ENCODE data around the gene NUB1.

Gene NUB1

DNA sequence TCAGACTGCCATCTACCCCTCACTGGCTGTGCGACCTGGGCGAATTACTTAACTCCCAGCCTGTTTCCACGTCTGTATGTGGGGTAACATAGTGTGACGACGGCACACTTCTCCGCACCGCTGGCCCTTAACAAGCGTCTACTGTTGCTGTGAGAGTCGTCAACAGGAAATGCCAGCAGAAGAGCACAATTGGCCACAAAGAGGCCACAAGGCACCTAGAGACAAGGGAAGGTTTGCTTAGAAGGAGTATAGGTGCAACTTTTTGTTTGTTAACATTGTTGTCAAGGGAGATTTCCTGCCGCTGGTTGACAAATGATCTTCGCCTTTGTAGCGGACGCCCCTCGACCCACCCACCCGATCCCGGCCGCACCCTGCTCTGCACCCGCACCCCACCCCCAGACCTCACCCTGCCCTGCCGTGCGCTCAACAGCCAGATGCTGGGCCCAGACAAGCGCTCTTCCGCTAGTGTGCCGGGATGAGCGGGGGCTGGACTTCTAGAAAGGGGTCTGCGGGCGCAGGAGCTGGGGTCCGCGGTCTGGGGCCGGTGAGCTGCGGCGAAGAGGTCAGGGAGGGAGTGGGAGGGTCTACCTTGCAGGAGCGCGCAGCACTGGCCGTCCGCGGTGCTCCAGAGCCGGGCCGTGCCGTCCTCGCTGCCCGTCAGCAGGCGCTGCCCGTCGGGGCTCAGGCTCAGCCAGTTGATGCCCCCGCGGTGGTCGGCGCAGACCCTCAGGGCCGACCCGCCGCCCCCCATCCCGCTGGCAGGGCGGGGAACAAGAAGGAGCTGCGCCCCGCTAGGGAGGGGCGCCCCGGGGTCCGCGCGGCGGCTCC, 67.4 kb downstream of the NUB1 start:
- peak; percentile 37 for DNase-seq

DNA sequence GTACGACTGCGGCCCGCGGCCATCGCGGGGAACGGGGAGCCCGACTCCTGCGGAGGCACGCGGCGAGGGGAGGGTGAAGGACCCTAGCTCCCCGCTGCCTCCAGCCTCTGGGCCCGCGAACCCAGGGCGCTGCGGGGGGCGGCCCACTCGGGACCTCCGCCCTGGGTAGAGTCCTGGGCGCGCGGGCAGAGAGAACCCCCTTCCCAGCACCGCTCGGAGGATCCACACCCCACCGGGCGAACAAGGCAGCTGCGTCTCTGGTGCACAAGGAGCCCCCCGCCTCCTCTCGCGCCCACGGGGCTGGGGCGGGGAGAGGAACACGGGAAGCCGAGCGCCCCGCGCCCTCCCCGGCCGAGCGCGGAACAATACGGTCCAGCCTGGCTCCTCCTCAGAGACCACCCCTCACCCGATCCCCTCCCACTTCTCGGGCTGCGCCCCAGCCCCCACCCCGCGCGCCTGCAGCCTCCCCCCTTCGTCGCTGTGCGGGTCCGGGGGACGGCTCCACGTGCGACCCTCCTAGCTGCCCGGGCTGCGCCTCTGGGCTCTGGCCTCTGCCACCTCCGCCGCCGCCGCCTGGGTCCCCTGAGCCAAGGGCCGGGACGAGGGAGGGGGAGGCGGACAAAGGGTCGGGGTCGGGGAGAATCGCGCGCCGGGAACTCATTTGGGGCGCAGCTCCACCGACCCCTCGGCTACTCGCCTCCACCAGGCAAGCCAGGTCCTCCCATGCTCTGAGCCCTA, 68.2 kb downstream of the NUB1 start, which contains the start of gene WDR86:
TSS of gene WDR86 (minus strand) at position 372 of the 738 bp plus-strand sequence. CDS start 449 bp downstream, outside the sequence.
- DNase-seq: no peak

GRCh38 chr7:151410405-151411390, 69.1 kb downstream of the NUB1 start:
- DNase-seq: no peak

GRCh38 chr7:151411551-151411950, 69.9 kb downstream of the NUB1 start:
- no peak for DNase-seq

- DNase-seq: no peak
Measured at GRCh38 chr7:151412318-151412717, 70.7 kb downstream of the NUB1 start.

GRCh38 chr7:151413241-151413640, 71.6 kb downstream of the NUB1 start:
- DNase-seq: no peak

DNA sequence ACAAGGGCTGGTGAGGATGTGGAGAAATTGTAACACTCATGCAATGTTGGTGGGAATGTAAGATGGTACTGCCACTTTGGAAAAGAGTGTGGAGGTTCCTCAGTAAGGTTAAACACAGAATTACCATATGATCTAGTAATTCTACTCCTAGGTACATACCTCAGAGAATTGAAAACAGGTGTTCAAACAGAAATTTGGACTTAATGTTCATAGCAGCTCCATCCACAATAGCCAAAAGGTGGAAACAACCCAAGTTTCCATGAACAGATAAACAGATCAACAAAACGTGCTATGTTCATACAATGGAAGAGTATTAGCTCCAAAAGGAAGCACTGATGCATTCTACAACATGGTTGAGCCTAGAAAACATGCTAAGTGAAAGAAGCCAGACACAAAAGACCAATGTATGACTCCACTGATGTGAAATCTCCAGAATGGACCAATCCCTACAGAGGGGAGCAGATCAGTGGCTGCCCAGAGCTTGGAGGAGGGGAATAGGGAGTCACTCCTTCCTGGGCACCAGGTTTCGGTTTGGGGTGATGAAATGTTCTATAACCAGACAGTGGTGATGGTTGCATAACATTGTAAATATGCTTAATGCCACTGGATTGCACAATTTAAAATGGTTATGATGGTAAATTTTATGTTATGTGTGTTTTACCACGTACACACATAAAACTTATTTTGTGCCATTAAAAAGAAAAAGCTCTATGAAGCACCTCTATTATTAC, 73.9 kb downstream of the NUB1 start:
- no peak for DNase-seq

DNA sequence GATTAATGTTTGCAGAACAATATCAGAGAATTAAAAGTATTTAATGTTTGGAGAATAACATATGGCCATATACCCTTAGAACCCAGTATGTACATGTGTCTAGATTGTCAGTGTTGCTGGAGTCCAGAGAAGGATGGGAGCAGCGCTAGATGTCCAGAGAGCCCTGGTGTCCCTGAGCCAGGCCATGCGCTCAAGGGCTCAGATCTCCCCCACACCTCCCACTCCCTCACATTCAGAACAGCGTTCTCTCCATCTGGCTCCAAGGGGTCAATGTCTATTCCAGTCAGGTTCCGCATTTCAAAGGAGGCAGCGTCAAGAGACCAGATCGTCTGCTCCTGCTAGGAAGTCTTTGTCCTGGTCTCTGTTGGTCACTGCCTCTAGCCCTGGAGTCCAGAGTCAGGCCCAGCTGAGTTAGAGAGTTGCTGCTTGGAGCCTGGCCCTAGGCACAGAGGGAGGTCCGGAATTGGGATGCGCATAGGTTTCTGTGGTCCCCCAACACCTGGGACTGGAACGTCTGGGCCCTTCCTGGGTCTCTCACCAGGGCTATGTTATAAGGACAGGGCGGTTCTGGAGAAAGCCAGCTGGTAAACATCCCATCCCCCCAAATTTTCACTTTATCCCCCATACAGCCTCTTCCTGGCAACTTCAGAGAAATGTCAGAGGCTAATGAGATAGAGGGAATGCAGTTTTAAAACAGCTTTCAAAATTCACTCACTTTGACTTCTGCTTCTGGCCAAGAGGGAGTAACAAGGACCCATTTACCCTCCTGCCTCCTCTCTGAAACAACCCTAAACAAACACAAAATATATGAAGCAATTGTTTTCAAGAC, 74.7 kb downstream of the NUB1 start:
- no peak for DNase-seq

DNA sequence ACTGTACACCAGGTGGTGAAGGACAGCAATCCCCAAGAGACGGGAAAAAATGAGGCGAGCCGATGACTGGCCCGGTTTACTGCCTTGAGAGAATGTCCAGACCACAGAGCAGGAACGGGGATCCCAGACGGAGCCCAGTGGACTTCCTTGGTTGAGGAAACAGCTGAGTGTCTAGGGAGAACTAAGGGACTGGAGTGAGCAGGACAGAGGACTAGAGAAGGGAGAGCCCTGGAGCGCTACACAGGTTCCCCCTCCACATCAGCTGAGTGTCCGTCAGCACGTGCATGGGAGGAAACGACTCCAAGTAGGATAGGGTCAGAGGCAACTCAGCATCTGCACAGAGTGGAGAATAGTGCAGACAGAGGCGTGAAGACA, 75.3 kb downstream of the NUB1 start:
- no peak for DNase-seq

DNA sequence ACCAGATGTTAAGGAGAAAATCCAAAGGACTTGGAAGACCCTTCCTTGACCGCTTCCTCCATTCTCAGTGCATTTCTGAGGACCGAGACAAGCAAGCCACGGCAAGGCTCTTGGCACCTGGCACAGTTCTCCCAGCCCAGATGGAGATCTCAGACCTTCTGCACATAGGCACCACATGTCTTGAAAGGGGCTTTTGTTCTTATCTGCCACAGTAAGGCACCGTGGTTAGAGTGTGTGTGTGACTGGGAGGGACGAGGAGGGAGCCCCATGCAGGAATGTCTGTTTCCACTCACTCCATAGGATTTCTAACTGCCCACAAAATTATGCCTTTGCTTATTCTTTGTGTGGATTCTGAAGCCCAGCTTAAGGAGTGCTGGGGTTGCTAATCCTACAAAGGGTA, 78.5 kb downstream of the NUB1 start:
- DNase-seq: no peak

- DNase-seq: no peak
Measured at GRCh38 chr7:151422212-151422611, 80.6 kb downstream of the NUB1 start.

- no peak for DNase-seq
Measured at GRCh38 chr7:151423226-151423625, 81.6 kb downstream of the NUB1 start.

GRCh38 chr7:151423936-151424335, 82.3 kb downstream of the NUB1 start:
- DNase-seq: no peak

- no peak for DNase-seq
Measured at GRCh38 chr7:151424799-151425198, 83.2 kb downstream of the NUB1 start.

DNA sequence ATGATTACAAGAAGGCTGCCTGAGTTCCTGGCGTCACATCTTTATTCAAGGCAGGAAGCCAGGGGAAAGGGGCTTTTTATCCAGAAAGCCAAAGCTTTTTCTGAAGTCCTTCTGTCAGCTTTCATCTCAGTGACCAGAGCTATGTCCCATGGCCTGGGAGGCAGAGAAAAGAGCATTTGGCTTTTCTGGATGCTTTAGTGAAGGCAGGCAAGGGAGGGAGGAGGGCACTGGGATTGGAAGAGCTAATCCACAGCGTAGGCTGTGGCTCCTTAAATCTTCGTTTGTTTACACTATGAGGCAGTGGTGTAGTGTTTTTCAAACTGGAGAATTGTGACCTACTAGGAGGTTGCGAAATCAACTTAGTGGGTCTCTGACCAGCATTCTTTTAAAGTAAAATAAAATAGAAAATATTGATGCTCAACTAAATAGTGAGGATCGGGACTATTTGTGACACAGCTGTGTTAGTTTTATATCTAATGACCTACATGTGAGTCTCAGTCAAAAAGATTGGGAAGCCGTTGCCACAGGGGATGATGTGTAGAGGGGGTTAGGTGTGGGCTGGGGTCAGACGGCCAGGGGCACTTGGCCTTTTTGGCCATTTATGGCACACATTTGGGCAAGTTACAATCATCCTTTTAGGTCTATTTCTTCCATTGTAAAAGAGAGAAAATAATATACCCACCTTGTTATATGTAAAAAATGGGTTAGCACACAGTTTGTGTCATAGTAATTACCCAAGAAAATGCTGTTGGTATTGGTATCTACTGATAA, 84.2 kb downstream of the NUB1 start:
- no peak for DNase-seq

GRCh38 chr7:151426441-151426903, 84.9 kb downstream of the NUB1 start:
- no peak for DNase-seq

DNA sequence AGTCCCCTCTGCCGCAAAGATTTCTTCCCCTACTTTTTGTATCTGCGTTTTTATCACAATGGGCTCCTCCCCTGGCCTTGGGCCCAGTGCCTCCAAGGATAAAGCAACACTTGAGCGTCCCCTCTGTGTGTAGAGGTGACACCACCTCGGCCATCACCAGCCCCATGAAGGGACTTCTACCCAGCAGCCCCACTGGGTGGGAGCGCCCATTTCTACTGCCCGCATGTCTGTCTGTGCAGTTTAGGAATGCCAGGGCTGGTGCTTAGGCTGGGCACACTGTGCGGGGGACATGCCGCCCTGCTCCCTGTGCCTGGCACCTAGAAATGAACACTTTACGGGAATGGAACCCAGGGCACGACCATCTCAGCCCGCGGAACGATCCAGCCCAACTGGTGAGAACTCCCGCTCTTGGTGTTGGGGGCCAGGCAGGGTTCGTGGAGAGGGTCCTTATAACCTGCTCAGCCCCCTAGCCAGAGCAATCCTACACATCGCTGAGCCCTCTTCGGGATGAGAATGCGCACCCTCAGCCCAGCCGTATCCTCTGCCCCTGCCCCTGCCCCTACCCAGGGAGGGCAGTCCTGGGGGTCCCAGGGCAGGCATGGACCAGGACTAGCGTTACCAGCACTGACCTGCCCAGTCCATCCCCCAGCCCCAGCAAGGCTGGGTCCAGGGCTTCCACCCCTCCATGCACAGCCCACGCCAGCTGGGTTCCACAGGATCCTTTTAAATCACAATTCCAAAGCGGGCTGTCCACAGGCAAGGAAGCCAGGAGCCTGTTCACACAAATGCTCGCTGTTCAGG, 85.5 kb downstream of the NUB1 start:
- no peak for DNase-seq

- DNase-seq: no peak
Measured at GRCh38 chr7:151427705-151428377, 86.2 kb downstream of the NUB1 start.

Measured in stimulated activated CD8-positive, alpha-beta memory T cell treated with anti-CD3 and anti-CD28 coated beads, Interleukin-4, amount 100 ng/mL, for 48 hours (primary cell).